HPDE6-E6E7 (cell line): ENCODE results near the gene FGF2.
A peak's percentile ranks its signal among the peaks of the same experiment; 100 is the strongest.
"Not testable (repeated sequence)": the region's sequence is repeated elsewhere in the genome, so short reads cannot be mapped to it uniquely, and the experiment has no call there.

ENCODE experiments used
- DNase-seq: peaks from one replicate; pipeline ENCODE4 v3.0.0; 2011; ENCODE audit warnings: missing footprints; ENCODE audit errors: extremely low spot score

The FGF2 gene

DNA sequence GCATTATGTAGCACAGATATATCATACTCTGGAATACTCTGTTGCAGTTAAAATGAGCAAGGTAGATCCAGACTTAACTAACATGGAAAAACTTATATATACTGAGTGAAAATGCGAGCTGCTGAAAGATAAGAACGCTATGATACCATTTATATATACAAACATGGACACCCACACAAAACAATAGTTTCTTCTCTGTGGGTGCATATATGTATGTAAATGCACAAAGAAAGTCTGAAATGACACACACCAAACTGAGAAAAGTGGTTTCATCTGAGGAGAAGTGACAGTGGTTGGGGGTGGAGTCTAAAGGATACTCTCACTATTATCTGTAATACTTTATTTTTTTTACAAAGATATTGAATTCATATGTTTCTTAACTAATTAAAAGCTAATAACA lies 12.2 kb upstream of the FGF2 start:
- no peak for DNase-seq

- DNase-seq: no peak
Observed at GRCh38 chr4:122815248-122815647, 11.4 kb upstream of the FGF2 start.

DNA sequence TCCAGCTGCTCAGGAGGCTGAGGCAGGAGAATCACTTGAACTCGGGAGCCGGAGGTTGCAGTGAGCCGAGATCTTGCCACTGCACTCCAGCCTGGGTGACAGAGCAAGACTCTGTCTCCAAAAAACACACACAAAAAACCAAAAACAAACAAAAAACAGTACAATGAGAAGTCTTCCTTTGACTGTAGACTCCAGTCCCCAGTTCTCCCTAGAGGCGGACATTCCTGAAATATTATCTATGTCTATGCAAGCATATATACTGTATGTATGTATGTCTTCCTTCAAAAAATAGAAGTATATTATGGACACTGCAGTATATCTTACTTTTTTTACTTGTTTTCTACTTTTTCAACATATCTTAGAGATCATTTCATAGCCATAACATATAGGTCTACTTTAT lies 10.2 kb upstream of the FGF2 start:
- no peak for DNase-seq

- DNase-seq: no peak
Observed at GRCh38 chr4:122819708-122820449, 6.8 kb upstream of the FGF2 start.

- no peak for DNase-seq
Observed at GRCh38 chr4:122821092-122821491, 5.5 kb upstream of the FGF2 start.

- no peak for DNase-seq
Observed at GRCh38 chr4:122822466-122822865, 4.2 kb upstream of the FGF2 start.

DNA sequence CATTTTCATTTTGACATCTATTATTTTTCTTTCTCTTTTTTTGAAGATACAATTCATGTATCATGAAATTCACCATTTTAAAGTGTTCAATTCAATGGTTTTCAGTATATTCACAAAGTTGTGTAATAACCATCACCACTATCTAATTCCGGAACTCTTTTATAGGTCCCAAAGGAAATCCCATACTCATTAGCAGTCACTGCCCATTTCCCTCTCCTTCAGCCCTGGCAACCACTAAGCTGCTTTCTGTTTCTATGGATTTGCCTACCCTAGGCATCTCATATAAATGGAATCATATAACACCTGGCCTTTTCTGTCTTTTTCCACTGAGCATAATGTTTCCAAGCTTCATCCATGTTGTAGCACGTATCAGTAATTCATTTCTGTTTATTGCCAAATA lies 3.2 kb upstream of the FGF2 start:
- DNase-seq: no peak

DNA sequence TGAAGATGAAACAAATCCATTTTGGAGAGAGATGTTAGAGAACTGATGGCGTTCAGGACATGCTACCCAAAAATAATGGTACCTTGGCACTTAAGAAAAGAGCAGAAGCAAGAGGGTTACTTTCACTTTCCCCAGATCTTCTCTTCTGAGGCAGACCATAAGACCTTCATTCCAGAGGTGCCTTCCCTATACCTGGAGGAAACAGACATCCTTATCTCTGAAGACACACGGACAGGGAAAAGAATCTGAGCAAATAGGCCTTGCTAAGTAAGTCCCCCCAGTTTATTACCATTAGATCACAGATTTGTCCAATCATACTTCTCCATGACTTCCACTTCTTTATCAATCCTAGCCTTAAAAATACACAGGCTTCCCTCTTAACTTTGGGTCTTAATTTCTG lies 2.0 kb upstream of the FGF2 start:
- DNase-seq: no peak

DNA sequence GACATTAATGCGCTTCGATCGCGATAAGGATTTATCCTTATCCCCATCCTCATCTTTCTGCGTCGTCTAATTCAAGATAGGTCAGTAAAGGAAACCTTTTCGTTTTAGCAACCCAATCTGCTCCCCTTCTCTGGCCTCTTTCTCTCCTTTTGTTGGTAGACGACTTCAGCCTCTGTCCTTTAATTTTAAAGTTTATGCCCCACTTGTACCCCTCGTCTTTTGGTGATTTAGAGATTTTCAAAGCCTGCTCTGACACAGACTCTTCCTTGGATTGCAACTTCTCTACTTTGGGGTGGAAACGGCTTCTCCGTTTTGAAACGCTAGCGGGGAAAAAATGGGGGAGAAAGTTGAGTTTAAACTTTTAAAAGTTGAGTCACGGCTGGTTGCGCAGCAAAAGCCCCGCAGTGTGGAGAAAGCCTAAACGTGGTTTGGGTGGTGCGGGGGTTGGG lies 528 bp upstream of the FGF2 start:
- no peak for DNase-seq

- peak; percentile 41 for DNase-seq
Observed at GRCh38 chr4:122827258-122827878, 737 bp downstream of the FGF2 start.

DNA sequence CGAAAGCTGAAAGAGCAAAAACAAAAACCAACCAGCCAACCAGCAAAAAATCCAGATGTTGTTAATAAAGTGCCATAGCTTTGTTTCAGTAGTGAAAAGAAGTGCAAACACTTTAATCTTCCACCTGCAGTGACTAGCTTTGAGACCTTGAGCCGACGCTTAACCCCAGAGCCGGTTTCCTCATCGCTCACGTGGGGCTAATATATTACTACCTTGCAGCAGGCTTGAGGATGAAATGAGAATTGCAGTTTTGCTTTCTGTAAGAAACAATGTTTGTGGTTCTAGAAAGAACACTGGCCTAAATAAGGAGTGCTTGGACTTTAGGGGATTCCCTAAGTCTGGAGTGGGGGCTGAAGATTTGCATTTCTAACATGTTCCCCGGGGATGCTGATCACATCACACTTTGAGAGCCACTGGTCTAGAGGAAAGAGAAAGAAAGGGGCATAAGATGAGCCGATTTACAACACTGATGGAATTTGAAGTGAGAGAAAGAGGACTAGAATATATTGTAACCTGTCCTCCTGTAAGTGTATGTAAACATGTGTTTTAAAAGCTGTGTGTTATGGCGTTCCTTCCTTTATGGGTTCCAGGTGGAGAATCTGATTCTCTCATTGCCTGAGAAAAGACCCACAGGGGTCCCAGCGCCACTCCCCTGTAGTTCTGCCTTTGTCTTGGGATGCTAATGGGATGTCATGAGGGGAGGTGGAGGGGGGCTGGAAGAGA lies 1.4 kb downstream of the FGF2 start:
- DNase-seq: peak; percentile 63

DNA sequence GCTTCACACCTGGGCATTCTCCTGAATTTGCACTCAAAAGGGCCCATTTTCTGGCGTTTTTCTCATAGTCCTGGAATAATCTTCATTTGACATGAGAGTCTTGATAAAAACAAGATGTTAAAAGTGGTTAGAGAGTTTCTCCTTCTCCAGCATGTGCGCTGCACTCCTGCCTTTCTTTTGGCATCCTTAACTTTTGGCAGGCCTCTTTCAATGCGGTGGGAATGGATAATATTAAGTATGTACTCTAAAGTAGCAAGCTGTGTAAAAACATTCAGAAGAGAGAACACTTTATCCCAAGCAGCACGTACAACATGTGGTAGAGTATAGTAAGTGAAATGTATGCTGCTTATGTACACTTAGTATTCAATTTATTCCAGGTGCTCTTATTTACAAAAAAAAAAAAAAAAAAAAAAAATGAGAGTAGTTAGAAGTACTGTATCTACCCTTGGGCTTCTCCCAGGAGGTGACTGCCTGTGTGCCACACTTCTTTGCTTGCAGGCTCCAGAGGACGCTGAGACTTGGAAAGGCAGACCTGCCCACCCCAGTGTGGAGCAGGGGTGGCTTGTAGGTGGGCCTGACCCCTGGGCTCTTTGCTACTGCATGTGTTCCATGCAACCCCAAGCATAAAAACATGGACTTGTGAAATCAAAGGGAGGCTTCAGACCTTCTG lies 3.9 kb downstream of the FGF2 start:
- DNase-seq: no peak

DNA sequence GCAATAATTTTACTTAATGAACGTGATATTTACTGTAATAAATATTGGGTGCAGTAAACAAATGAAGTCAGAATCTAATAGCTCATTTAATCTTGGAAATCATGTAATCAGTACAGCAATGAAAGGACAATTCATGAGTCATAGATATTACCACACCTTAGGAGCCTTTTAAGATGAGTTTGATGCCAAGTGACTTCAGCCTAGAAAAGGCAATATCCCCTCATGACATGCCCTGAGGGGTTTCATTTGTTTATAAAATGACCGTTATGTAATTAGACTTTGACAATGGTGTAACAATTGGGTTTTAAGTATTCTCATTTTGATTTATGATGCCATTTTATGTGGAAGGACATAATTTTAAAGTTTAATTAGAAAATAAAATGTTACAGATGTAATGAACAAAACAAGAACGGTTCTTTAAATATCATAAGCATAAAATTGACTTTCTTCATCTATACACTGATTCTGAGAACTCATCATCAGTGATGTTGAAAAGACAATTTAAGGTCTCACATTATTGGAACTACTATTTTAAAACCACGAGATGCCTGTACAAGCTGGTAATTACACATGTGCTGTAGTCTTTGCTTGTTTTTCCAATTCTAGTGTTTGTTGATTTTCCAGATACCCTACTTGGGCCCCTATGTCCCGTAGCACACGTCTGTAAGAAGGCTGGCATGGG lies 5.0 kb downstream of the FGF2 start:
- no peak for DNase-seq

DNA sequence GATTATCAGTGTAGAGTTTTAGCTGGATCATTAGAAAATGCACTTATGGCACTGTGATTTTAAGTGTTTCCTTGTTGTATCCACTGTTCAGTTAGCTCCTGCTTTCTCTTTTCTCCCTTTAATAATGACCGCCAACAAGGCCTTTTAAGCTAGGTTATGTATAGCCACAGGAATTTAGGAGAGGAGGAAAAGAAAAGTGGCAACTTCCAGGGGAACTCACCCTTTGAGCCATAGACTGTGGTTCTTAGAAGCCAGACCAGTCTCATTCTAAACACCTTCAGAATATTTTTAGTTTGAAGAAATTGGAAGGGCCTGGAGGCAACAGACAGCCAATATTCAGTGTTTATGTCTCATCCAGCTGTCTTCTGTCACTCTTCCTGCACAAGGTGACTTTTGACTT lies 6.1 kb downstream of the FGF2 start:
- DNase-seq: no peak

GRCh38 chr4:122833999-122834398 lies 7.4 kb downstream of the FGF2 start:
- no peak for DNase-seq

GRCh38 chr4:122836941-122837340 lies 10.3 kb downstream of the FGF2 start:
- DNase-seq: no peak

DNA sequence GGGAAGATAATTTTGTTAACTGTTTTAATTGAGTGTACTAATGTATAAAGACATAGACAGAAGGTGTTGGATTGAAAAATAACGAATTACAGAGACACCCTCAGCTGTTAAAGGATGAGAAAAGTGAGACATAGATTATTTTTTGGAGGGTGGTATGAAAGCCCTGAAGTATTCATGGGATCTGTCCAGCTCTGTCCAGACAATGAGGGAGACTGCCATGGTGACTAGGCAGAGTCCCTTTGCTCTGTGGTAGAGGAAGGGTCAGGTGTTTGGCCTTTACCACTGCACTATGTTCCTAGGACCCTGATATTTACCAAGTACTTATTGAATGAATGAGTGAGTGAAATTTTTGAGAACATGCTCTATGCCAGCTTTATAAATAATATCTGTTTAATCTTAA lies 11.4 kb downstream of the FGF2 start:
- no peak for DNase-seq

- DNase-seq: no peak
Observed at GRCh38 chr4:122842392-122842791, 15.8 kb downstream of the FGF2 start.

DNA sequence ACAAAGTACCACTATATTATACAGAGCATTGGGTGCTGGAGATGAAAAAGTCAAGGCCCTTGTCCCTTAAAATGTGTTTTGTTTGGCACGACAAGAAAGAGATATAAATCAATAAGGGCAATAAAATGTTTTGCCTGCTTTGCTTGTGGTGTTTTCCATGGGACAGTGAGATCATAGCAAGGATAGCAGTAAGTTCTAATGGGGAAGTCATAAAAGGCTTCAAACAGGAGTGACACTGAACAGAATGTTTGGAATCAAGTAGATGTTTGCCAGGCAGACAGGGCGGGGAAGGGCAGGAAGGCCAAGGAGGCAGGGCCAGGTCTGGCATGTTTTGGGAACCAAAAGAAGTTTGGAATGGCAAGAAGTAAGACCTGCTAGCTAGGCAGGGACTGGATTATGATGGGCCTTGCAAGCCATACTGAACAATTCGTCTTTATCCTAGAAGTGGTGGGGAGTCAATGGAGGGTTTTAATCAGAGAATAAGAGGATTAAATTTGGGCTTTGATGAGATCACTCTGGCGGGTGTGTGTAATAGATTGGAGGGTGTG lies 16.4 kb downstream of the FGF2 start:
- no peak for DNase-seq

GRCh38 chr4:122844391-122844790 lies 17.8 kb downstream of the FGF2 start:
- DNase-seq: not testable (repeated sequence)

GRCh38 chr4:122845066-122845465 lies 18.4 kb downstream of the FGF2 start:
- DNase-seq: no peak

DNA sequence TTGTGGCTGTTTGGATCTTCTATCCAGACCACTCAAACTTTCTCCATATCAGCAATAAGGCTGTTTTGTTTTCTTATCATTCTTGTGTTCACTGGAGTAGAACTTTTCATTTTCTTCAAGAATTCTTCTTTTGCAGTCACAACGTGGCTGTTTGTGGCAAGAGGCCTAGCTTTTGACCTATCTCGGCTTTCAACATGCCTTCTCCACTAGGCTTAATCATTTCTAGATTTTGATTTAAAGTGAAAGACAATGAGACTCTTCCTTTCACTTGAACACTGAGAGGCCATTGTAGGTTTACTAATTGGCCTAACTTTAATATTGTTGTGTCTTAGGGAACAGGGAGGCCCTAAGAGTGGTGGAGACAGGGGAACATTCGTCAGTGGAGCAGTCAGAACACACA lies 19.1 kb downstream of the FGF2 start:
- no peak for DNase-seq
